HepG2 (cell line): ENCODE results near the gene DAPK1. TPM values are rescaled to one million over a fixed set of nuclear protein-coding genes. Genes with fewer than 3 reads are reported as not detected.

ENCODE experiments used
- BHLHE40 ChIP-seq: IDR thresholded peaks from 2 replicates; pipeline ENCODE4 v1.6.1; 2011; ENCODE audit warnings: low read length, improper control_type of control experiment
- CEBPG ChIP-seq: IDR thresholded peaks from 2 replicates; pipeline ENCODE4 v1.6.1; 2016
- EHMT2 ChIP-seq: fragments of 200-600 bp; sonication (generic); IDR thresholded peaks from 2 replicates; pipeline ENCODE4 v1.7.0; 2017; ENCODE audit warnings: antibody characterized with exemption, low read depth, low read length, borderline replicate concordance
- GPN1 ChIP-seq: sonication (generic); formaldehyde crosslinking; IDR thresholded peaks from 2 replicates; pipeline ENCODE4 v1.5.1; 2020; ENCODE audit warnings: missing genetic modification reagents, borderline replicate concordance
- GRHL1 ChIP-seq: sonication (generic); formaldehyde crosslinking; conservative IDR thresholded peaks from 2 replicates; pipeline ENCODE4 v1.8.0; 2022; ENCODE audit warnings: missing genetic modification reagents
- HDAC2 ChIP-seq: sonication (generic); formaldehyde crosslinking; IDR thresholded peaks from 2 replicates; pipeline ENCODE4 v1.4.0; 2020; ENCODE audit warnings: missing genetic modification reagents
- HNF4G ChIP-seq, 2 experiments: sonication (generic) in 1 of 2; formaldehyde crosslinking in 1 of 2; IDR thresholded peaks; 2 replicates each; pipeline versions ENCODE4 v1.4.0 to v1.6.1; 2011 to 2020; ENCODE audit warnings: borderline replicate concordance in 2 of 2, low read depth in 2 of 2, mild to moderate bottlenecking in 2 of 2, low read length in 1 of 2, missing genetic modification reagents in 1 of 2, moderate library complexity in 1 of 2
- HNRNPK ChIP-seq: fragments of 200-400 bp; formaldehyde crosslinking; IDR thresholded peaks from 2 replicates; pipeline ENCODE4 v1.6.1; 2018; ENCODE audit warnings: low read length, low read depth, moderate library complexity, mild to moderate bottlenecking; ENCODE audit not compliant: poor library complexity, severe bottlenecking
- IKZF5 ChIP-seq: IDR thresholded peaks from 2 replicates; pipeline ENCODE4 v1.6.1; 2018; ENCODE audit warnings: missing genetic modification reagents, mild to moderate bottlenecking, missing compliant biosample characterization
- JUN ChIP-seq: sonication (generic); formaldehyde crosslinking; IDR thresholded peaks from 2 replicates; pipeline ENCODE4 v1.4.0; 2020; ENCODE audit warnings: mild to moderate bottlenecking, missing genetic modification reagents
- MEIS1 ChIP-seq: sonication (generic); formaldehyde crosslinking; IDR thresholded peaks from 2 replicates; pipeline ENCODE4 v1.9.0; 2021; ENCODE audit warnings: mild to moderate bottlenecking, missing genetic modification reagents, moderate library complexity, borderline replicate concordance
- NR2F2 ChIP-seq: IDR thresholded peaks from 2 replicates; pipeline ENCODE4 v1.6.1; 2012; ENCODE audit warnings: low read depth, inconsistent platforms, borderline replicate concordance
- PLRG1 ChIP-seq: fragments of 450-650 bp; conservative IDR thresholded peaks from 2 replicates; pipeline ENCODE4 v1.6.1; 2016
- RAD51 ChIP-seq: fragments of 450-650 bp; IDR thresholded peaks from 2 replicates; pipeline ENCODE4 v1.6.1; 2016; ENCODE audit warnings: borderline replicate concordance
- RFXANK ChIP-seq: IDR thresholded peaks from 2 replicates; pipeline ENCODE4 v1.6.1; 2016
- SMAD3 ChIP-seq: sonication (generic); formaldehyde crosslinking; IDR thresholded peaks from 2 replicates; pipeline ENCODE4 v1.4.0; 2020; ENCODE audit warnings: missing genetic modification reagents
- TBX3 ChIP-seq: fragments of 450-650 bp; IDR thresholded peaks from 2 replicates; pipeline ENCODE4 v1.6.1; 2017; ENCODE audit warnings: antibody characterized with exemption, mild to moderate bottlenecking, inconsistent platforms, borderline replicate concordance
- THYN1 ChIP-seq: sonication (generic); formaldehyde crosslinking; IDR thresholded peaks from 2 replicates; pipeline ENCODE4 v1.8.1; 2023; ENCODE audit warnings: low read depth, mild to moderate bottlenecking, moderate library complexity, missing genetic modification reagents, borderline replicate concordance
- XBP1 ChIP-seq: sonication (generic); formaldehyde crosslinking; IDR thresholded peaks from 2 replicates; pipeline ENCODE4 v1.5.0; 2020; ENCODE audit warnings: missing genetic modification reagents
- ZBTB39 ChIP-seq: sonication (generic); formaldehyde crosslinking; IDR thresholded peaks from 2 replicates; pipeline ENCODE4 v1.5.0; 2020; ENCODE audit warnings: missing genetic modification reagents
- ZKSCAN5 ChIP-seq: sonication (generic); formaldehyde crosslinking; IDR thresholded peaks from 2 replicates; pipeline ENCODE4 v1.5.1; 2020; ENCODE audit warnings: mild to moderate bottlenecking, missing genetic modification reagents
- ZMAT5 ChIP-seq: sonication (generic); formaldehyde crosslinking; IDR thresholded peaks from 2 replicates; pipeline ENCODE4 v1.5.0; 2020; ENCODE audit warnings: mild to moderate bottlenecking, low read depth, missing genetic modification reagents, borderline replicate concordance
- ZNF333 ChIP-seq: sonication (generic); formaldehyde crosslinking; IDR thresholded peaks from 2 replicates; pipeline ENCODE4 v1.4.0; 2020; ENCODE audit warnings: mild to moderate bottlenecking, missing genetic modification reagents, borderline replicate concordance
- ZNF354B ChIP-seq: sonication (generic); formaldehyde crosslinking; IDR thresholded peaks from 2 replicates; pipeline ENCODE4 v1.8.0; 2022; ENCODE audit warnings: mild to moderate bottlenecking, missing genetic modification reagents
- ZNF775 ChIP-seq: sonication (generic); formaldehyde crosslinking; IDR thresholded peaks from 2 replicates; pipeline ENCODE4 v1.4.0; 2020; ENCODE audit warnings: missing genetic modification reagents, mild to moderate bottlenecking, moderate library complexity, borderline replicate concordance
- polyA plus RNA-seq, 8 experiments: library from polyadenylated mRNA; depleted of rRNA in 3 of 8; stranded (reverse) in 7 of 8; unstranded in 1 of 8; fragments of >200 nt; fragmentation: Illumina TruSeq in 4 of 8; extraction: Trizol in 4 of 8; gene quantifications; 2 replicates each; pipeline versions ENCODE4 v1.2.1 to v1.2.3, GENCODE V29; 2011 to 2016; ENCODE audit warnings: low read depth in 4 of 8, missing spikeins in 1 of 8, mixed read lengths in 1 of 8; ENCODE audit not compliant: insufficient read depth in 1 of 8
- total RNA-seq, 5 experiments: library from RNA; depleted of rRNA; stranded (reverse); fragments of >200 nt; fragmentation: Illumina TruSeq; extraction: Trizol; gene quantifications; 2 replicates each; pipeline ENCODE4 v1.2.3, GENCODE V29; 2016; ENCODE audit warnings: low read depth in 1 of 5

Gene DAPK1
- total and polyA plus RNA-seq, 2 of the 13 experiments (the other 11 are each of a cell fraction or from before 2014, with no cell fraction given), result 35.7 to 35.9 TPM

GRCh38 chr9:87497604-87498045, at the start of gene DAPK1 (continued):
- no peak for TF ChIP-seq GRHL1 (CRISPR knock-in tag)
- TF ChIP-seq PLRG1, result no peak
- TF ChIP-seq IKZF5 (CRISPR knock-in tag), result no peak
- TF ChIP-seq CEBPG (CRISPR knock-in tag), result no peak
- no peak for TF ChIP-seq THYN1 (CRISPR knock-in tag)
- no peak for TF ChIP-seq ZMAT5
- TF ChIP-seq RAD51, result no peak
- TF ChIP-seq ZNF775 (CRISPR knock-in tag), result no peak
- TF ChIP-seq NR2F2, result no peak
- no peak for TF ChIP-seq HDAC2 (CRISPR knock-in tag)
- TF ChIP-seq ZNF333 (CRISPR knock-in tag), result no peak
- TF ChIP-seq ZBTB39 (CRISPR knock-in tag), result no peak; the same call in 1 of the 2 replicates
- TF ChIP-seq GPN1 (CRISPR knock-in tag), result no peak
- no peak for TF ChIP-seq ZKSCAN5 (CRISPR knock-in tag)
- no peak for TF ChIP-seq BHLHE40
- no peak for TF ChIP-seq XBP1 (CRISPR knock-in tag)
- TF ChIP-seq TBX3, result no peak
- no peak; the same call in 1 of the 2 replicates for TF ChIP-seq ZNF354B (CRISPR knock-in tag)
- TF ChIP-seq EHMT2, result no peak
- TF ChIP-seq SMAD3 (CRISPR knock-in tag), result no peak
- no peak for TF ChIP-seq RFXANK (CRISPR knock-in tag)
- no peak for TF ChIP-seq HNRNPK
- peak; percentile 15; the same call in 1 of the 2 replicates for TF ChIP-seq HNF4G (IDR thresholded peaks at IDR 0.05; ENCODE audit: borderline replicate concordance, low read depth, low read length)
- TF ChIP-seq HNF4G (CRISPR knock-in tag; IDR thresholded peaks at IDR 0.05; ENCODE audit: borderline replicate concordance, low read depth), result no peak
- TF ChIP-seq MEIS1 (CRISPR knock-in tag), result no peak
- no peak for TF ChIP-seq JUN
